Measurements from ENCODE around the gene BRD3OS. TPM values are rescaled to one million over a fixed set of nuclear protein-coding genes. Genes with fewer than 3 reads are reported as not detected.

The BRD3OS gene
- total RNA-seq, 1 donor from 2014 or later, result 13.7 TPM

DNA sequence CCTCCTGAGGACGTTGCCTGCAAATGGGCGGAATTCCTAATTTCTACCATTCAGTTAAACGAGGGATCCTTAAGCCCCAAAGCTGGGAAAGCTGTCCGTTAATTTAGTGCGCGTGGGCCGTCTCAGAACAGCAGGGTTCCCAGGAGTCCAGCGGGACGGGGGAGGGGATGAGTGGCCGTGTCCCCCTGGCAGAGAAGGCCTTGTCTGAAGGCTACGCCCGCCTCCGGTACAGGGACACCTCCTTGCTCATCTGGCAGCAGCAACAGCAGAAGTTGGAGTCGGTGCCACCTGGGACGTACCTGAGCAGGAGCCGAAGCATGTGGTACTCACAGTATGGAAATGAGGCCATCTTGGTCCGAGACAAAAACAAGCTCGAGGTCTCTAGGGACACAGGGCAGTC, 1.3 kb downstream of the BRD3OS start:
- TF ChIP-seq, protein P1, sequence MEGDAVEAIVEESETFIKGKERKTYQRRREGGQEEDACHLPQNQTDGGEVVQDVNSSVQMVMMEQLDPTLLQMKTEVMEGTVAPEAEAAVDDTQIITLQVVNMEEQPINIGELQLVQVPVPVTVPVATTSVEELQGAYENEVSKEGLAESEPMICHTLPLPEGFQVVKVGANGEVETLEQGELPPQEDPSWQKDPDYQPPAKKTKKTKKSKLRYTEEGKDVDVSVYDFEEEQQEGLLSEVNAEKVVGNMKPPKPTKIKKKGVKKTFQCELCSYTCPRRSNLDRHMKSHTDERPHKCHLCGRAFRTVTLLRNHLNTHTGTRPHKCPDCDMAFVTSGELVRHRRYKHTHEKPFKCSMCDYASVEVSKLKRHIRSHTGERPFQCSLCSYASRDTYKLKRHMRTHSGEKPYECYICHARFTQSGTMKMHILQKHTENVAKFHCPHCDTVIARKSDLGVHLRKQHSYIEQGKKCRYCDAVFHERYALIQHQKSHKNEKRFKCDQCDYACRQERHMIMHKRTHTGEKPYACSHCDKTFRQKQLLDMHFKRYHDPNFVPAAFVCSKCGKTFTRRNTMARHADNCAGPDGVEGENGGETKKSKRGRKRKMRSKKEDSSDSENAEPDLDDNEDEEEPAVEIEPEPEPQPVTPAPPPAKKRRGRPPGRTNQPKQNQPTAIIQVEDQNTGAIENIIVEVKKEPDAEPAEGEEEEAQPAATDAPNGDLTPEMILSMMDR (IDR thresholded peaks at IDR 0.05), result no peak
- peak; percentile 83 for DNase-seq (ENCODE audit: low spot score)
- H3K4me1 Mint-ChIP-seq (ENCODE audit: low read depth), result peaks cover 16% of the 10 kb centered on the region
- peak overlapping the region; percentile 76 for H3K4me3 Mint-ChIP-seq (ENCODE audit: unreplicated experiment)
- no peak overlapping the region for H3K27ac Mint-ChIP-seq (ENCODE audit: unreplicated experiment)
- no peaks in the 10 kb centered on the region for H3K9me3 Mint-ChIP-seq (ENCODE audit: low read depth)
- no peaks in the 10 kb centered on the region for H3K27me3 Mint-ChIP-seq (ENCODE audit: low read depth)
- peaks cover 2% of the 10 kb centered on the region for H3K36me3 Mint-ChIP-seq (ENCODE audit: low read depth)

DNA sequence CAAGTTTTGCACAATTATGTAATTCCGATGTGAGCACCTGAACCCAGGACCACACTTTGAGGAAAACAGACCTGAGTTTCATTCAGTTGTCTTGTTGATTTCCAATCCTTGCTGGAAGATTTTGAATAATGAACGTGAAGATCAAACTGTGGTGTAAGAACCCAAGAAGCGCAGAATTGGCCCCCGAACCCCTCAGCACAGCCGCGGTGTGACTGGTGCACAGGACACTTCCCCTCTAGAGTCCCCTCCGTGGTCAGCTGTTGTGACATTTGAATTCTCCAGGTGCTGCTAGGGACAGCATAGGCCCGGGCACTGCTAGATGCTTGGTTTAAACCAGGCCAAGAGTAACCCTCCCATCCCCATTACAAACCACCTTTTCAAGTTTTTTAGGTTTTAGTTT, 1.7 kb downstream of the BRD3OS start:
- no peaks in the 10 kb centered on the region for H3K9me3 Mint-ChIP-seq (ENCODE audit: low read depth)
- H3K4me1 Mint-ChIP-seq (ENCODE audit: low read depth), result peaks cover 16% of the 10 kb centered on the region
- no peaks in the 10 kb centered on the region for H3K27me3 Mint-ChIP-seq (ENCODE audit: low read depth)
- no peak overlapping the region for H3K4me3 Mint-ChIP-seq (ENCODE audit: unreplicated experiment)
- TF ChIP-seq, protein P1 (IDR thresholded peaks at IDR 0.05), result no peak
- peaks cover 2% of the 10 kb centered on the region for H3K36me3 Mint-ChIP-seq (ENCODE audit: low read depth)
- H3K27ac Mint-ChIP-seq (ENCODE audit: unreplicated experiment), result no peak overlapping the region
- DNase-seq (ENCODE audit: low spot score), result peak; percentile 70

DNA sequence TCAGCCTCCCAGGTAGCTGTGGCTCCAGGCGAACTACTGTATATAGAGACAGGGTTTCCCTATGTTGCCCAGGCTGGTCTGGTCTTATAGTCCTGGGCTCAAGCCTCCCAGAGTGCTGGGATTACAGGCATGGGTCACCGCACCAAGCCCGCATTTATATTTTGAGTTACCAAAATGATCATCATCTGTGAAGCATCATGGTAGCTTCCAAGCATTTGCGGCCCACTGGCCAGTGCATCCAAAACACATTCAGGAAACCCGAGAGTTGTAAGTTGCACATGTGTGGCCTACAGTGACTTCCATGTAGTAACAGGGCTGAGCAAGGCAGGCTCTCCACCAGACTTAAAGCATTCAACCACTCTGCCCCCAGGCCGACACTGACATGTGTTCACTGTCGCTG, 2.3 kb downstream of the BRD3OS start:
- Mint-ChIP-seq H3K9me3 (ENCODE audit: low read depth) (no peaks in the 10 kb centered on the region), H3K4me1 (ENCODE audit: low read depth) (peaks cover 16% of the 10 kb centered on the region), H3K27ac (ENCODE audit: unreplicated experiment) (no peak overlapping the region), H3K36me3 (ENCODE audit: low read depth) (peaks cover 2% of the 10 kb centered on the region), H3K27me3 (ENCODE audit: low read depth) (no peaks in the 10 kb centered on the region), H3K4me3 (ENCODE audit: unreplicated experiment) (no peak overlapping the region)
- peak; percentile 34 for DNase-seq (ENCODE audit: low spot score)
- TF ChIP-seq, protein P1 (IDR thresholded peaks at IDR 0.05), result no peak

DNA sequence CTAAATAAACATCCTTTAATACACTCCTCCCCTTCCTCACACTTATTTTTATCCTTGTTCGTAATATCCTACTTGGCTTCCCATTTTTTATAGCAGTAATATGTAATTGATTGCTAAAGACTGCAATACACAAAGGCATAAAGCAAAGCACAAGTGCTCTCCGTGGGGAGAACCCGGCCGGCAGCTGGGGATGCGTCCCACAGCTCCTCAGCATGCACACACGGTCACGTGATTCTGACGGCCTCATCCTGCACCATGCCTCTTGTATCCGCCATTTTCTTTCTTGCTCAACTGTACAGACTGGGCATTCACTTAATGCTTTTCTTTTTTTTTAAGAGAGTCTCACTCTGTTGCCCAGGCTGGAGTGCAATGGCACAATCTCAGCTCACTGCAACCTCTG, 2.8 kb downstream of the BRD3OS start:
- peak; percentile 46 for DNase-seq (ENCODE audit: low spot score)
- Mint-ChIP-seq H3K27me3 (ENCODE audit: low read depth) (no peaks in the 10 kb centered on the region), H3K4me3 (ENCODE audit: unreplicated experiment) (no peak overlapping the region), H3K27ac (ENCODE audit: unreplicated experiment) (no peak overlapping the region), H3K9me3 (ENCODE audit: low read depth) (no peaks in the 10 kb centered on the region), H3K4me1 (ENCODE audit: low read depth) (peaks cover 16% of the 10 kb centered on the region), H3K36me3 (ENCODE audit: low read depth) (peaks cover 6% of the 10 kb centered on the region)
- TF ChIP-seq, protein P1 (IDR thresholded peaks at IDR 0.05), result no peak

DNA sequence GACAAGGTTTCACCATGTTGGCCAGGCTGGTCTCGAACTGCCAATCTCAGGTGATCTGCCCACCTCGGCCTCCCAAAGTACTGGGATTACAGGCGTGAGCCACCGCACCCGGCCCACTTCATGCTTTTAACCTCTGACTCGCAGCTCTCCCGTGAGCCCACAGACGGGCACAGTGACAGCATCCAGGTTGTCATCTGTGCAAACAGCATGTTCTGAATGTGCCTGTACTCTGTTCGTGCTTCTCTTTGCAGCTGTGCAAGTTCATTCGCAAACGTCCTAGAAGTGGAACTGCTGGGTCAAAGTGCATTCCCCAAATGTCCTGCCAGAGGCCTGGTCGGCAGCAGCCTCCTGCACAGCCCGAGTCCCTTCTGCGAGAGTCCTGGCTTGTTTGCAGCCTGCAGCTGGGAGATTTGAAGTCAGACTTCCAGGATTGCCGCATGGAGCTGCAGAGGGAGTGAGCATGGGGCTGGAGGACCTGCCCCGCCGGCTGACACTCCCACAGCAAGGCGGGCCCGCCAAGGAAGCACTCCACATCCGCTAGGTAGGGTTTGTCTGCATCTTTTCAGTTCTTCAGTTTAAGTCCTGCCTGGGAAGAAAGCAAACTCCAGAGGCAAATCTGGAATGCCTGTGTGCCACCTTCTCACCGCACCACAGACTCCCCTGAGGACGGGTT, 3.4 kb downstream of the BRD3OS start:
- no peak overlapping the region for H3K27ac Mint-ChIP-seq (ENCODE audit: unreplicated experiment)
- H3K36me3 Mint-ChIP-seq (ENCODE audit: low read depth), result peaks cover 12% of the 10 kb centered on the region
- peaks cover 16% of the 10 kb centered on the region for H3K4me1 Mint-ChIP-seq (ENCODE audit: low read depth)
- TF ChIP-seq, protein P1 (IDR thresholded peaks at IDR 0.05), result no peak
- H3K4me3 Mint-ChIP-seq (ENCODE audit: unreplicated experiment), result no peak overlapping the region
- peak; percentile 54 for DNase-seq (ENCODE audit: low spot score)
- H3K27me3 Mint-ChIP-seq (ENCODE audit: low read depth), result no peaks in the 10 kb centered on the region
- no peaks in the 10 kb centered on the region for H3K9me3 Mint-ChIP-seq (ENCODE audit: low read depth)
